ENCODE results near the gene NSG1. TPM values are rescaled to one million over a fixed set of nuclear protein-coding genes. Genes with fewer than 3 reads are reported as not detected.

NSG1 gene
- total and polyA plus RNA-seq, 2 donors (not counting 3 experiments of a cell fraction or from before 2014, with no cell fraction given) = 2.0 to 2.9 TPM

DNA sequence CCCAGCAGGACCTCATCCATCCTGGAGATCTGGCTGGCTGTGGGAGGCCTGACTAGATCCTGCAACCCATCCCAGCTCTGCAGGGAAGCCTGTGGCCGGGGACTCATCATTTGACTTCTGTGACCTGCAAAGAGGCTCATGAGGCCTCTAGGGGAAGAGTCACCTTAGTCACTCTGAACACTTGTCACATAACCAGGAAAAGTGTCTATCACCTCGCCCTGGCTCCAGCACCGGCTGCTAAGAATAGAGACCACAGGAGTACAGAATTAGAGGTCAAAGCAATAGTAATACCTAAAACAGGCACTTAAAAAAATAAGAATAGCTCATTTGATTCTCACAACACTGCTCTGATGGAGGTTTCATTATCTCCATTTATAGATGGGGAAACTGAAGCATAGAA, 3.8 kb upstream of the NSG1 start:
- H3K9me3 ChIP-seq (replicated peaks; ENCODE audit: control insufficient read depth, insufficient read depth, low read length) = no peaks in the 10 kb centered on the region
- no peaks in the 10 kb centered on the region for H3K9me1 ChIP-seq (replicated peaks; ENCODE audit: control insufficient read depth, extremely low read depth, insufficient read depth, low read length)
- no peak for TF ChIP-seq POLR2AphosphoS5 (IDR thresholded peaks at IDR 0.05; ENCODE audit: insufficient read depth, low read depth, low read length)
- H3K27me3 ChIP-seq (ENCODE audit: control insufficient read depth in 2 of 2, insufficient read depth in 2 of 2, low read length in 2 of 2) = peaks cover 35 to 43% of the 10 kb centered on the region in 2 experiments
- no peak overlapping the region for H3K27ac ChIP-seq (ENCODE audit: insufficient read depth, low read depth, low read length)
- no TSS peak for BruUV-seq (replicated peaks)
- no peaks in the 10 kb centered on the region for H3K79me2 ChIP-seq (ENCODE audit: control insufficient read depth, insufficient read depth, low read length)
- intact Hi-C loops (cut with micrococcal nuclease) (no loop called here), dilution Hi-C loops (cut with MboI; ENCODE audit: extremely low pct_ligation_motif_present, low sequenced_read_pairs) (no loop called here)
- DNase-seq (ENCODE audit: low read depth, low spot score) (no peak), FAIRE-seq (no peak)
- H3K4me1 ChIP-seq (ENCODE audit: control insufficient read depth, extremely low read depth, insufficient read depth, low read length) = peaks cover 5% of the 10 kb centered on the region
- H3K4me3 ChIP-seq (replicated peaks in 1 of 3; ENCODE audit: insufficient read depth in 1 of 3, low read depth in 1 of 3, low read length in 3 of 3) = no peak overlapping the region
- no peak overlapping the region for H3K9ac ChIP-seq (replicated peaks; ENCODE audit: extremely low read depth, insufficient read depth, low read length)
- POLR2A ChIA-PET = no interaction called here
- H4K20me1 ChIP-seq (replicated peaks; ENCODE audit: control insufficient read depth, extremely low read depth, insufficient read depth, low read length) = no peaks in the 10 kb centered on the region
- no peak overlapping the region for H3K4me2 ChIP-seq (ENCODE audit: insufficient read depth, low read length)
- CTCF ChIA-PET = interaction anchor here (1.7 kb wide), 1 partner anchor 13 kb away, joined by 4 read pairs; no protein-coding TSS in a partner anchor
- no peaks in the 10 kb centered on the region for H3K36me3 ChIP-seq (ENCODE audit: control insufficient read depth in 2 of 2, extremely low read depth in 1 of 2, insufficient read depth in 2 of 2, low read length in 2 of 2)
- no peak overlapping the region for H2AFZ ChIP-seq (ENCODE audit: low read depth, low read length)

DNA sequence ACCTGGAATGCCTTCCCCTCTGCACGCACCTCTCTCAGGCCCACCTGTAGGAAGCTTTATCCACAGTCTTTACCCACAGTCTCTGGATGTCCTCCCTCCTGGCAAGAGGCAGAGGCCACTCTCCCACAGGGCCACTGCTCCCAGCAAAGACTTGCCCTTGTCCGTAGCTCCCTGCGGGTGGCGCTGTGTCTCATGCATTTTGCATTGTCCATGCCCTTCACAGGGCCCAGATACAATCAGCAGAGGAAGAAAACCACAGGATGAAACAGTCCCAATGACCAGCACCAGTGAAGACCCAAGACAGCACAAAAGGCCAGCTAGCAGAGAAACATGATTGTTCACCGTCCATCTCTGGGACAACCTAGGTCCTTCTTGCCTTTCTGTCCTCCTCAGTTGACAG, 2.1 kb upstream of the NSG1 start:
- Histone ChIP-seq H3K9ac (replicated peaks; ENCODE audit: extremely low read depth, insufficient read depth, low read length) (no peak overlapping the region), H3K4me3 (replicated peaks in 1 of 3; ENCODE audit: insufficient read depth in 1 of 3, low read depth in 1 of 3, low read length in 3 of 3) (no peak overlapping the region), H2AFZ (ENCODE audit: low read depth, low read length) (no peak overlapping the region), H4K20me1 (replicated peaks; ENCODE audit: control insufficient read depth, extremely low read depth, insufficient read depth, low read length) (no peaks in the 10 kb centered on the region), H3K9me3 (replicated peaks; ENCODE audit: control insufficient read depth, insufficient read depth, low read length) (no peaks in the 10 kb centered on the region), H3K27me3 (ENCODE audit: control insufficient read depth in 2 of 2, insufficient read depth in 2 of 2, low read length in 2 of 2) (peaks cover 38 to 45% of the 10 kb centered on the region in 2 experiments), H3K9me1 (replicated peaks; ENCODE audit: control insufficient read depth, extremely low read depth, insufficient read depth, low read length) (no peaks in the 10 kb centered on the region), H3K36me3 (ENCODE audit: control insufficient read depth in 2 of 2, extremely low read depth in 1 of 2, insufficient read depth in 2 of 2, low read length in 2 of 2) (no peaks in the 10 kb centered on the region), H3K4me2 (ENCODE audit: insufficient read depth, low read length) (no peak overlapping the region), H3K79me2 (ENCODE audit: control insufficient read depth, insufficient read depth, low read length) (no peaks in the 10 kb centered on the region), H3K4me1 (ENCODE audit: control insufficient read depth, extremely low read depth, insufficient read depth, low read length) (peaks cover 7% of the 10 kb centered on the region), H3K27ac (ENCODE audit: insufficient read depth, low read depth, low read length) (no peak overlapping the region)
- DNase-seq (ENCODE audit: low read depth, low spot score) (no peak), FAIRE-seq (no peak)
- ChIA-PET CTCF (interaction anchor here (0.6 to 1.7 kb wide), 4 partner anchors 9 to 122 kb away, joined by 3 to 4 read pairs (median 3); no protein-coding TSS in a partner anchor), POLR2A (no interaction called here)
- TF ChIP-seq, protein P1, sequence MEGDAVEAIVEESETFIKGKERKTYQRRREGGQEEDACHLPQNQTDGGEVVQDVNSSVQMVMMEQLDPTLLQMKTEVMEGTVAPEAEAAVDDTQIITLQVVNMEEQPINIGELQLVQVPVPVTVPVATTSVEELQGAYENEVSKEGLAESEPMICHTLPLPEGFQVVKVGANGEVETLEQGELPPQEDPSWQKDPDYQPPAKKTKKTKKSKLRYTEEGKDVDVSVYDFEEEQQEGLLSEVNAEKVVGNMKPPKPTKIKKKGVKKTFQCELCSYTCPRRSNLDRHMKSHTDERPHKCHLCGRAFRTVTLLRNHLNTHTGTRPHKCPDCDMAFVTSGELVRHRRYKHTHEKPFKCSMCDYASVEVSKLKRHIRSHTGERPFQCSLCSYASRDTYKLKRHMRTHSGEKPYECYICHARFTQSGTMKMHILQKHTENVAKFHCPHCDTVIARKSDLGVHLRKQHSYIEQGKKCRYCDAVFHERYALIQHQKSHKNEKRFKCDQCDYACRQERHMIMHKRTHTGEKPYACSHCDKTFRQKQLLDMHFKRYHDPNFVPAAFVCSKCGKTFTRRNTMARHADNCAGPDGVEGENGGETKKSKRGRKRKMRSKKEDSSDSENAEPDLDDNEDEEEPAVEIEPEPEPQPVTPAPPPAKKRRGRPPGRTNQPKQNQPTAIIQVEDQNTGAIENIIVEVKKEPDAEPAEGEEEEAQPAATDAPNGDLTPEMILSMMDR (IDR thresholded peaks at IDR 0.05; ENCODE audit: extremely low read depth in 1 of 2, insufficient read depth in 1 of 2, low read depth in 1 of 2, low read length in 2 of 2) = peak; percentile 44 to 47
- peak; percentile 22 for TF ChIP-seq GATA2 (IDR thresholded peaks at IDR 0.05; ENCODE audit: insufficient read depth, insufficient read length, low read depth, low read length)
- no peak for TF ChIP-seq JUN (IDR thresholded peaks at IDR 0.05; ENCODE audit: borderline replicate concordance, insufficient read depth, insufficient read length, low read depth)
- no TSS peak for BruUV-seq (replicated peaks)
- dilution Hi-C loops (cut with MboI; ENCODE audit: extremely low pct_ligation_motif_present, low sequenced_read_pairs) (no loop called here), intact Hi-C loops (cut with micrococcal nuclease) (no loop called here)

Measured in endothelial cell of umbilical vein (primary cell).